DOHH2 (cell line): Measurements from ENCODE around the gene RAN.

Experiments
- CTCF ChIP-seq: fragments of 200-600 bp; sonication (generic); IDR thresholded peaks from one replicate; pipeline ENCODE4 v1.5.1; 2014; ENCODE audit warnings: antibody characterized with exemption, mild to moderate bottlenecking, low read depth, low read length; ENCODE audit not compliant: poor library complexity, severe bottlenecking
- EZH2phosphoT487 ChIP-seq: fragments of 200-600 bp; sonication (generic); IDR thresholded peaks from 2 replicates; pipeline ENCODE4 v1.6.1; 2017; ENCODE audit warnings: borderline replicate concordance, mild to moderate bottlenecking, antibody characterized with exemption, low read length, moderate library complexity, mixed read lengths

- TF ChIP-seq EZH2phosphoT487, result no peak
- TF ChIP-seq CTCF, result no peak
These were observed 49.0 kb downstream of the RAN start for GRCh38 chr12:130920723-130921381.
